Right ventricle myocardium superior (tissue), 1 donor: ENCODE measurements around the gene SMIM24. TPM values are rescaled to one million over a fixed set of nuclear protein-coding genes. Genes with fewer than 3 reads are reported as not detected.
A peak's percentile ranks its signal among the peaks of the same experiment; 100 is the strongest.

Experiments
- ATAC-seq: fragments of 200-7000 bp; cut with Tn5 transposase; one replicate; pipeline ENCODE4 v1.9.1; 2020; ENCODE audit warnings: mild to moderate bottlenecking; ENCODE audit not compliant: poor library complexity
- DNase-seq: peaks from one replicate; pipeline ENCODE4 v3.0.0-alpha.2; 2020
- intact Hi-C: fragments of 100-400 bp; cut with DNase I; formaldehyde crosslinking; loops from one replicate; pipeline ENCODE4 v1.11.2; 2022
- total RNA-seq: library from RNA; stranded (reverse); fragmentation: NEBNext Ultra II Directional; extraction: Animal tissue kit (Norgen Biotek cat#: 25700); gene quantifications from one replicate; pipeline ENCODE4 v1.2.1, GENCODE V29; 2021
- donor health status: DM: no; HTN: yes; CAD: no; lungs with severe emphysema.

Gene SMIM24
- total RNA-seq, 1 donor from 2014 or later, result not detected

GRCh38 chr19:3501780-3502179, 21.5 kb upstream of the SMIM24 start:
- intact Hi-C loops, result no loop called here
- DNase-seq, result no peak
- ATAC-seq, result no peak

GRCh38 chr19:3500429-3501101, 20.2 kb upstream of the SMIM24 start, which contains the start of gene DOHH:
Gene DOHH (minus strand): TSS chr19:3500674. CDS start chr19:3496814, 3,860 bp downstream.
- peak; percentile 97 for DNase-seq
- intact Hi-C loops, result no loop called here
- ATAC-seq, result peak; percentile 97

- DNase-seq, result no peak
- ATAC-seq, result no peak
- intact Hi-C loops, result no loop called here
Observed at GRCh38 chr19:3499738-3500428, 19.6 kb upstream of the SMIM24 start.

- DNase-seq, result no peak
- no peak for ATAC-seq
- intact Hi-C loops, result no loop called here
Observed at GRCh38 chr19:3497757-3498520, 17.6 kb upstream of the SMIM24 start.

- intact Hi-C loops, result no loop called here
- ATAC-seq (no peak), DNase-seq (no peak)
Observed at GRCh38 chr19:3496392-3497273, 16.3 kb upstream of the SMIM24 start.

GRCh38 chr19:3494559-3494958, 14.2 kb upstream of the SMIM24 start:
- intact Hi-C loops, result no loop called here
- DNase-seq (no peak), ATAC-seq (no peak)

GRCh38 chr19:3494051-3494450, 13.7 kb upstream of the SMIM24 start:
- ATAC-seq (no peak), DNase-seq (no peak)
- intact Hi-C loops, result no loop called here

- intact Hi-C loops, result no loop called here
- ATAC-seq (no peak), DNase-seq (no peak)
Observed at GRCh38 chr19:3493651-3494050, 13.3 kb upstream of the SMIM24 start.

GRCh38 chr19:3492919-3493318, 12.6 kb upstream of the SMIM24 start:
- DNase-seq, result no peak
- intact Hi-C loops, result no loop called here
- ATAC-seq, result no peak

- intact Hi-C loops, result no loop called here
- DNase-seq (no peak), ATAC-seq (no peak)
Observed at GRCh38 chr19:3492131-3492839, 12.0 kb upstream of the SMIM24 start.

- no peak for DNase-seq
- ATAC-seq, result no peak
- intact Hi-C loops, result no loop called here
Observed at GRCh38 chr19:3491396-3492119, 11.2 kb upstream of the SMIM24 start.

GRCh38 chr19:3483226-3483628, 2.9 kb upstream of the SMIM24 start, which contains the start of gene SMIM44:
Gene SMIM44 (minus strand): TSS chr19:3483441. CDS start chr19:3483403, 38 bp downstream.
- intact Hi-C loops, result no loop called here
- ATAC-seq (no peak), DNase-seq (no peak)

GRCh38 chr19:3482507-3483225, 2.3 kb upstream of the SMIM24 start:
- DNase-seq, result peak; percentile 40
- ATAC-seq, result no peak
- intact Hi-C loops, result no loop called here

GRCh38 chr19:3481241-3482090, 1.1 kb upstream of the SMIM24 start:
- intact Hi-C loops, result no loop called here
- DNase-seq (no peak), ATAC-seq (no peak)

GRCh38 chr19:3479834-3480215, 500 bp downstream of the SMIM24 start:
- ATAC-seq (no peak), DNase-seq (no peak)
- intact Hi-C loops, result no loop called here
